ENCODE results near the gene NR2C1. TPM values are rescaled to one million over a fixed set of nuclear protein-coding genes. Genes with fewer than 3 reads are reported as not detected.

The NR2C1 gene
- total and polyA plus RNA-seq, 10 of the 15 experiments (the other 5 are each of a cell fraction or from before 2014, with no cell fraction given), result 8.8 to 38.1 (median 31.3) TPM

DNA sequence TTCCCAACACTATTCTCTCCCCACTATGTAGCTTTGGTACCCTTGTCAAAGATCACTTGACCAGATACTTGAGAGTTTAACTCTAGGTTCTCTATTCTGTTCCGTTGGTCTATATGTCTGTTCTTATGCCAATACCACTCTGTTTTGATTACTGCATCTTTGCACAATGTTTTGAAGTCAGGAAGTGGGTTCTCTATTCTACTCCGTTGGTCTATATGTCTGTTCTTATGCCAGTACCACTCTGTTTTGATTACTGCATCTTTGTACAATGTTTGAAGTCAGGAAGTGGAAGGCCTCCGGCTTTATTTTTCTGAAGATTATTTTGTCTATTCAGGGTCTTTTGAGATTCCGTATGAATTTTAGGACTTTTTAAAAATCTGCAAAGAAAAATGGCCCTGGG lies 67.2 kb downstream of the NR2C1 start:
- no peaks in the 10 kb centered on the region for H3K4me1 ChIP-seq (ENCODE audit: control insufficient read depth, insufficient read depth, low read length)
- no peaks in the 10 kb centered on the region for H4K20me1 ChIP-seq (ENCODE audit: control insufficient read depth, insufficient read depth)
- intact Hi-C loops (cut with micrococcal nuclease; ENCODE audit: unreplicated experiment) (loop anchor here (10.0 kb wide), 1 partner anchor 1331 kb away; the partner anchor contains the start of gene CRADD), in situ Hi-C loops (cut with MboI) (no loop called here)
- DNase-seq (ENCODE audit: low read depth, low spot score), result no peak
- no peaks in the 10 kb centered on the region for H3K27me3 ChIP-seq (replicated peaks in 1 of 2; ENCODE audit: control insufficient read depth in 2 of 2, insufficient read depth in 2 of 2, low read length in 1 of 2)
- TF ChIP-seq SP1 (IDR thresholded peaks at IDR 0.05; ENCODE audit: low read depth, low read length), result no peak
- no peak for TF ChIP-seq MYB (IDR thresholded peaks at IDR 0.05; ENCODE audit: borderline replicate concordance, low read depth, low read length)
- TF ChIP-seq STAT1 (conservative IDR thresholded peaks at IDR 0.05), result no peak
- TF ChIP-seq PAX8 (IDR thresholded peaks at IDR 0.05), result no peak
- no peak for TF ChIP-seq EED (IDR thresholded peaks at IDR 0.05; ENCODE audit: low read depth)
- ChIA-PET RAD21 (ENCODE audit: unreplicated experiment) (no interaction called here), CTCF (no interaction called here), SMC1A (ENCODE audit: uncharacterized antibody, unreplicated experiment) (no interaction called here), POLR2A (interaction anchor here (1.4 kb wide), 1 partner anchor 385 kb away, joined by 3 read pairs; no protein-coding TSS in a partner anchor)
- no peak for ATAC-seq
- H3K9ac ChIP-seq (ENCODE audit: control insufficient read depth, insufficient read depth, low read length), result no peak overlapping the region
- no TSS peak for BruUV-seq (replicated peaks)
- H2AFZ ChIP-seq (ENCODE audit: control insufficient read depth, low read depth, low read length), result no peak overlapping the region
- no peak for FAIRE-seq
- 58% methylated on average over 4 of the region's 4 CpGs for WGBS (ENCODE audit: insufficient coverage, insufficient replicate concordance, low lambda C conversion rate, missing lambda C conversion rate)
- H3K4me3 ChIP-seq, result no peak overlapping the region
- 0 out of 4 replicates have a peak, but pooled peaks cover 0 to 3% of the 10 kb centered on the region in 2 experiments for H3K36me3 ChIP-seq (ENCODE audit: control insufficient read depth in 2 of 2, insufficient read depth in 2 of 2, low read length in 1 of 2)
- H3K79me2 ChIP-seq (ENCODE audit: control insufficient read depth, insufficient read depth, low read length), result peaks cover 16% of the 10 kb centered on the region
- no peak overlapping the region for H3K27ac ChIP-seq (ENCODE audit: control insufficient read depth, insufficient read depth)
- no peak overlapping the region for H3K4me2 ChIP-seq (ENCODE audit: control insufficient read depth, insufficient read depth)
- no peaks in the 10 kb centered on the region; the same call in 2 of the 3 replicates for H3K9me3 ChIP-seq (replicated peaks; ENCODE audit: control insufficient read depth, insufficient read depth, low read length)

- ATAC-seq, result no peak
- no peak for TF ChIP-seq CHD2 (IDR thresholded peaks at IDR 0.05; ENCODE audit: borderline replicate concordance, low read depth, low read length)
- TF ChIP-seq ATF3 (IDR thresholded peaks at IDR 0.05; ENCODE audit: borderline replicate concordance, extremely low read depth, low read depth, low read length), result no peak
- no peak for TF ChIP-seq PAX5 (IDR thresholded peaks at IDR 0.05; ENCODE audit: borderline replicate concordance, low read depth, low read length)
- no peak for TF ChIP-seq CREM (IDR thresholded peaks at IDR 0.05; ENCODE audit: low read depth)
- no peak for TF ChIP-seq MYB (IDR thresholded peaks at IDR 0.05; ENCODE audit: borderline replicate concordance, low read depth, low read length)
- no peak for TF ChIP-seq PAX8 (IDR thresholded peaks at IDR 0.05)
- no peak for TF ChIP-seq CBX5 (IDR thresholded peaks at IDR 0.05; ENCODE audit: low read depth)
- TF ChIP-seq NKRF (conservative IDR thresholded peaks at IDR 0.05), result no peak
- TF ChIP-seq KLF5 (IDR thresholded peaks at IDR 0.05; ENCODE audit: partially characterized antibody), result no peak
- TF ChIP-seq CBFB (IDR thresholded peaks at IDR 0.05; ENCODE audit: low read depth), result no peak
- TF ChIP-seq NRF1 (conservative IDR thresholded peaks at IDR 0.05; ENCODE audit: low read depth, low read length), result no peak
Observed at GRCh38 chr12:95004610-95005009, 68.8 kb downstream of the NR2C1 start.

More at GRCh38 chr12:95004610-95005009, 68.8 kb downstream of the NR2C1 start:
- POLR2A ChIA-PET, result interaction anchor here (0.6 to 1.3 kb wide), 5 partner anchors 9 to 293 kb away, joined by 3 to 6 read pairs (median 3); no protein-coding TSS in a partner anchor
- SMC1A ChIA-PET (ENCODE audit: uncharacterized antibody, unreplicated experiment), result interaction anchor here (1.0 to 1.8 kb wide), 4 partner anchors 13 to 163 kb away, joined by 3 to 13 read pairs (median 4); no protein-coding TSS in a partner anchor
- in situ Hi-C loops (cut with MboI) (no loop called here), intact Hi-C loops (cut with micrococcal nuclease; ENCODE audit: unreplicated experiment) (loop anchor here (5.0 to 10.0 kb wide), 2 partner anchors 172 to 1330 kb away; partner anchors contain the start of gene CRADD)
- H3K4me2 ChIP-seq (ENCODE audit: control insufficient read depth, insufficient read depth), result no peak overlapping the region
- no peak overlapping the region for H3K9ac ChIP-seq (ENCODE audit: control insufficient read depth, insufficient read depth, low read length)
- H3K4me1 ChIP-seq (ENCODE audit: control insufficient read depth, insufficient read depth, low read length), result no peaks in the 10 kb centered on the region
- H3K9me3 ChIP-seq (replicated peaks; ENCODE audit: control insufficient read depth, insufficient read depth, low read length), result no peaks in the 10 kb centered on the region; the same call in 2 of the 3 replicates
- no peak for FAIRE-seq
- no peak overlapping the region for H2AFZ ChIP-seq (ENCODE audit: control insufficient read depth, low read depth, low read length)
- RAD21 ChIA-PET (ENCODE audit: unreplicated experiment), result interaction anchor here (0.6 to 1.1 kb wide), 4 partner anchors 35 to 530 kb away, joined by 3 to 4 read pairs (median 3); no protein-coding TSS in a partner anchor
- BruUV-seq (replicated peaks), result no TSS peak
- CTCF ChIA-PET, result interaction anchor here (0.6 kb wide), 2 partner anchors 32 to 383 kb away, joined by 3 to 4 read pairs; no protein-coding TSS in a partner anchor
- H3K27me3 ChIP-seq (replicated peaks in 1 of 2; ENCODE audit: control insufficient read depth in 2 of 2, insufficient read depth in 2 of 2, low read length in 1 of 2), result no peaks in the 10 kb centered on the region
- no peak for DNase-seq (ENCODE audit: low read depth, low spot score)
- H4K20me1 ChIP-seq (ENCODE audit: control insufficient read depth, insufficient read depth), result no peaks in the 10 kb centered on the region
- peaks cover 28% of the 10 kb centered on the region for H3K79me2 ChIP-seq (ENCODE audit: control insufficient read depth, insufficient read depth, low read length)
- 97% methylated on average over 2 of the region's 2 CpGs for WGBS (ENCODE audit: insufficient coverage, insufficient replicate concordance, low lambda C conversion rate, missing lambda C conversion rate)
- no peak overlapping the region for H3K4me3 ChIP-seq
- H3K27ac ChIP-seq (ENCODE audit: control insufficient read depth, insufficient read depth), result no peak overlapping the region
- H3K36me3 ChIP-seq (ENCODE audit: control insufficient read depth in 2 of 2, insufficient read depth in 2 of 2, low read length in 1 of 2), result 0 out of 4 replicates have a peak, but pooled peaks cover 0 to 3% of the 10 kb centered on the region in 2 experiments

All from GM12878 (cell line).